Mesodermal cell (in vitro differentiated cells): Measurements from ENCODE around the gene PRDM2.

Experiments
- H3K27ac ChIP-seq: 2 replicates; pipeline ENCODE4 v1.7.0; 2013; ENCODE audit warnings: mild to moderate bottlenecking, low read depth, low read length, moderate library complexity; ENCODE audit not compliant: severe bottlenecking
- H3K36me3 ChIP-seq: 2 replicates; pipeline ENCODE4 v1.7.1; 2013; ENCODE audit warnings: mild to moderate bottlenecking, low read length, moderate library complexity; ENCODE audit not compliant: control insufficient read depth, insufficient read depth
- H3K4me1 ChIP-seq: one replicate; pipeline ENCODE4 v1.7.1; 2013; ENCODE audit warnings: mild to moderate bottlenecking, low read length; ENCODE audit not compliant: insufficient read depth, control insufficient read depth, poor library complexity, severe bottlenecking
- H3K4me3 ChIP-seq: 2 replicates; pipeline ENCODE4 v1.7.0; 2013; ENCODE audit warnings: low read length, control low read depth, mild to moderate bottlenecking; ENCODE audit not compliant: insufficient read depth, poor library complexity, severe bottlenecking; ENCODE audit errors: extremely low read depth
- H3K9me3 ChIP-seq: 2 replicates; pipeline ENCODE4 v1.7.1; 2013; ENCODE audit warnings: mild to moderate bottlenecking, low read length, moderate library complexity; ENCODE audit not compliant: control insufficient read depth
- WGBS, 2 experiments: methylation state at CpG; one replicate each; pipeline ENCODE4 v1.1.5; 2013; ENCODE audit warnings: missing lambda C conversion rate in 2 of 2; ENCODE audit not compliant: insufficient coverage in 2 of 2; 5-methylcytosine and 5-hydroxymethylcytosine counted together

The PRDM2 gene

GRCh38 chr1:13802782-13803545, 103.0 kb downstream of the PRDM2 start:
- no peak overlapping the region for H3K27ac ChIP-seq
- no peaks in the 10 kb centered on the region for H3K9me3 ChIP-seq
- H3K4me3 ChIP-seq: no peak overlapping the region
- no peaks in the 10 kb centered on the region for H3K36me3 ChIP-seq
- WGBS, 2 experiments: 86 to 91% methylated on average over 10 to 18 of the region's 19 CpGs
- H3K4me1 ChIP-seq: no peaks in the 10 kb centered on the region

DNA sequence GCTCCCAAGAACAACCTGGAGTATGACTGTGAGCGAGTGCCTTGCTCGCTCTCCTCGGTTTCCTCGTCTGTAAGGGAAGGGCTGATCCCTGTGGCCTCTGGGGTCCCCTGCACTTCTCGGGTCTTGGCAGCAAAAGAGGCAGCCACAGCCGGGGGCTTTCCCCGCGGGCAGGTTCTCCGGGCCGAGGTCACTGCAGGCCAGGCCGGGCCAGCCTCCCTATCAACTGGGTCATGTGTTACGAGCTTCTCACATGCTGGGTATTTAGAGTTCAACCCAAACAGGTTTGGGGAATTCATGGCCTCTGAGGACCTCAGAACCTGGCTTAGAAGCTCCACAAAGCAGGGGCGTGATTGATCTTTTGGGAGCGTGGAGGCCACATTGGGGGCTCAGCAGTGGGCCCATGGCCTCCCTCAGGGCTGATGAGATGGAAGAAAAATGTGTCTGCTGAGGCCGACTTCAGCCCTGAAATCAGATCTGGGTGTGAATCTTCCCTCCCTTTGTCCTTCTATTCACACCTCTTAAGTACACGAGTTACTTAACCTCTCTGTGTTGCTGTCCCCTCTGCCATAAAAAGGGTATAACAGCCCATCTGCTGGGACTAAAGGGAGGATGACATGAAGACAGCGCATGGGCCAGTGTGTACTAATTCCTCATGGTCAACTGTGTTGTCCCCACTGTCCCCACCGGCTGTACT, 103.7 kb downstream of the PRDM2 start:
- Histone ChIP-seq H3K4me1 (no peaks in the 10 kb centered on the region), H3K27ac (no peak overlapping the region), H3K9me3 (no peaks in the 10 kb centered on the region), H3K36me3 (no peaks in the 10 kb centered on the region), H3K4me3 (no peak overlapping the region)
- WGBS, 2 experiments: 93% methylated on average over 16 to 17 of the region's 18 CpGs

DNA sequence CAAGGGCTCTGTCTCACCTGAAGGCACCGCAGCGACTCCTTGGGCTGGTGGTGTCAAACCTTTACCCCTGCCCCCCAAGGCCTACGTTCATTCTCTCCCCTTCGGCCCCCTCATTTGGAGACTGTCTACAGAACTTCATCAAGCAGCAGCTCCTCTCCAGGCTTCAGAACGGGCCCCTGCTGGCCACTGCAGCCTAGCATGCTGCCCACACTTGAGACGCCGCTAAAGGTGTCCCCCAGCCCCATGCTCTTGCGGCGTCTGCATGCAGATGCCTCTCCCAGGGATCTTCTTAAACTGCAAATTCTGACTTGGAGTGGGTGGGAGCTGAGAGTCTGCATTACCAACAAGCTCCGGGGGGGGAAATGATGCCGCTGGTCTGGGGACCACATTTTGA, 104.2 kb downstream of the PRDM2 start:
- H3K27ac ChIP-seq: no peak overlapping the region
- no peaks in the 10 kb centered on the region for H3K36me3 ChIP-seq
- H3K9me3 ChIP-seq: no peaks in the 10 kb centered on the region
- WGBS, 2 experiments: 91 to 94% methylated on average over 11 of the region's 11 CpGs
- H3K4me1 ChIP-seq: no peaks in the 10 kb centered on the region
- no peak overlapping the region for H3K4me3 ChIP-seq

DNA sequence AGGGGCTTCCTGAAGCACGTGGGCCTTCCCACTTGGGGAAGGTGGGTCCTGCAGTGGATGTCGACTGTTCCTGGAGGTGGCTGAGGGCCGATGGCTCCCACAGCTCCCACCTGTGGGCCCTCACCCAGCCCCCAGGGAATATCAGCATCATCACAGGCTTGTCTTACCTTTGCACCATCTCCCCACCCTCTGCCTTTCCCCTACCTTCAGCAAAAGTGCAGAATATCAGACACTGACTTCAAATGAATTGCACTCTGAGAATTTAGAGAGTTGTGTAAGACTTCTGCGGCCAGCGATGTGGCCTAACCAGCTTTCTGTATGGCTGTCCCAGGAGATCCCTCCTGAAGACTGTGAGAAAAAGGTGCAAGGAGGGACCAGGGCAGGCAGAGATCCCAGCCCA, 105.4 kb downstream of the PRDM2 start:
- no peaks in the 10 kb centered on the region for H3K36me3 ChIP-seq
- H3K4me3 ChIP-seq: no peak overlapping the region
- no peak overlapping the region for H3K27ac ChIP-seq
- no peaks in the 10 kb centered on the region for H3K4me1 ChIP-seq
- 83 to 89% methylated on average over 2 to 3 of the region's 5 CpGs for WGBS, 2 experiments
- H3K9me3 ChIP-seq: no peaks in the 10 kb centered on the region

DNA sequence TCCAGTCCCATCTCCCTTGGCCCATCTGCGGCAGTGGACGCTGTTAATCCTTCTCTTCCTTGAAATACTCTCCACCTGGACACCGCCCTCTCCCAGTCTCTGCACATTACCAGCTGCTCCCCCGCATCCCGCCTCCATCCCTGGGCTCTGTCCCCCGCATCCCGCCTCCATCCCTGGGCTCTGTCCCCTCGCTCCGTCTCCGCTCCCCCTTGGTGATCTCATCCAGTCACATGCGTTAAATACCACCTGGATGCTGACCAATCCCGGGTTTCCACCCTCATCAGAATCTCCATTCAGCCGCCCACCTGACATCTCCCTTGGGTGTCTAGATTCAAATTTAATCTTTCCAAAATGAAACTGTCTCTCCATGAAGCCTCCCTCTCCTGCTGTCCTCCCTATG, 106.1 kb downstream of the PRDM2 start:
- Histone ChIP-seq H3K4me1 (no peaks in the 10 kb centered on the region), H3K4me3 (no peak overlapping the region), H3K27ac (no peak overlapping the region), H3K36me3 (no peaks in the 10 kb centered on the region), H3K9me3 (no peaks in the 10 kb centered on the region)
- WGBS, 2 experiments: 92 to 94% methylated on average over 10 to 13 of the region's 13 CpGs

DNA sequence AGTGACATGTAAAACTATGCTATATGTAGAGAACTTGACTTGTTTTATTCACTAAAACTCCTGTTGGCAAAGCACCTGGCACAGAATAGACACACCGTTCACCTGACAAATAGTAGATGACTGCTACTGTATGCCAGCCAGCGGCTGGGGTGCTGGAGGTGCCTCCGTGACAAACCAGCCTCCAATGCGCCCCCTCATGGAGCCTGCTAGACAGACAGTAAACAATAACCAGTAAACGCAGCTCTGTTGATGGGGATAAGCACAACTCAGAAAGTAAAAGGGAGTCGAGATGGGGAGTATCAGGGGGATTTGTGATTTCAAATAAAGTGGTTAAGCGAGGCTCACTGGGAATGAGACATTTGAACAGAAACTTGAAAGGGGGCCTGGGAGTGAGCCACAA, 107.2 kb downstream of the PRDM2 start:
- WGBS, 2 experiments: 65 to 67% methylated on average over 3 to 4 of the region's 7 CpGs
- H3K36me3 ChIP-seq: no peaks in the 10 kb centered on the region
- H3K27ac ChIP-seq: no peak overlapping the region
- no peaks in the 10 kb centered on the region for H3K4me1 ChIP-seq
- no peak overlapping the region for H3K4me3 ChIP-seq
- no peaks in the 10 kb centered on the region for H3K9me3 ChIP-seq

- Histone ChIP-seq H3K36me3 (no peaks in the 10 kb centered on the region), H3K27ac (no peak overlapping the region), H3K4me1 (no peaks in the 10 kb centered on the region), H3K4me3 (no peak overlapping the region), H3K9me3 (no peaks in the 10 kb centered on the region)
- WGBS, 2 experiments: 92 to 93% methylated on average over 6 to 7 of the region's 7 CpGs
Observed at GRCh38 chr1:13808729-13809131, 108.7 kb downstream of the PRDM2 start.

DNA sequence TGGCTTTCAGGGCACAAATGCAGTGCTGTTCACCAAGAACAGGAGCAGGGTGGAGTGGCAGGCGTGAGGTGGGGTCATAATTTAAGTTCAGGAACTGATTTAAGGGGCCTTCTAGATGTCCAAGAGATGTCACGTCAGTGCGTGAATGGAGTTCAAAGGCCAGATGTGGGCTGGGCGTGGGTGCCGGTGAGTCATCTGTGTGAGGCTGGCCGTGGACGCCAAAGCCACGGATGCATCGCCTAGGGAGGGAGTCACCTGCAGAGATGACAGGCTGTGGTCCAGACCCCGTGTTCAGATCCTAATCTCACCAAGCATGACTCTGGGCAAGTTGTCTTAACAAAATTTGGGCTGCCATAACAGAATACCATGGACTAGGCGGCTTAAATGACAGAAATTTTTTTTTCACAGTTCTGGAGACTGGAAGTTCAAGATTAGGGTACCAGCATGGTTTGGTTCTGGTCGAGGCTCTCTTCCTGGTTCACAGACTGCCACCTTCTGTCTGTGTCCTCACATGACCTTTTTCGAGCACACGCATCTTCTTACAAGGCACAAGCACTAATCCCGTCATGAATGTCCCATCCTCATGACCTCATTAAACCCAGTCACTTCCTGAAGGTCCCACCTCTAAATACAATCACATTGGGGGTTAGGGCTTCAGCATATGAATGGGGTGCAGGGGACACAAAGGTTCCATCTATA, 109.6 kb downstream of the PRDM2 start:
- Histone ChIP-seq H3K36me3 (no peaks in the 10 kb centered on the region), H3K4me1 (no peaks in the 10 kb centered on the region), H3K4me3 (no peak overlapping the region), H3K9me3 (no peaks in the 10 kb centered on the region), H3K27ac (no peak overlapping the region)
- WGBS, 2 experiments: 90 to 94% methylated on average over 15 of the region's 15 CpGs

DNA sequence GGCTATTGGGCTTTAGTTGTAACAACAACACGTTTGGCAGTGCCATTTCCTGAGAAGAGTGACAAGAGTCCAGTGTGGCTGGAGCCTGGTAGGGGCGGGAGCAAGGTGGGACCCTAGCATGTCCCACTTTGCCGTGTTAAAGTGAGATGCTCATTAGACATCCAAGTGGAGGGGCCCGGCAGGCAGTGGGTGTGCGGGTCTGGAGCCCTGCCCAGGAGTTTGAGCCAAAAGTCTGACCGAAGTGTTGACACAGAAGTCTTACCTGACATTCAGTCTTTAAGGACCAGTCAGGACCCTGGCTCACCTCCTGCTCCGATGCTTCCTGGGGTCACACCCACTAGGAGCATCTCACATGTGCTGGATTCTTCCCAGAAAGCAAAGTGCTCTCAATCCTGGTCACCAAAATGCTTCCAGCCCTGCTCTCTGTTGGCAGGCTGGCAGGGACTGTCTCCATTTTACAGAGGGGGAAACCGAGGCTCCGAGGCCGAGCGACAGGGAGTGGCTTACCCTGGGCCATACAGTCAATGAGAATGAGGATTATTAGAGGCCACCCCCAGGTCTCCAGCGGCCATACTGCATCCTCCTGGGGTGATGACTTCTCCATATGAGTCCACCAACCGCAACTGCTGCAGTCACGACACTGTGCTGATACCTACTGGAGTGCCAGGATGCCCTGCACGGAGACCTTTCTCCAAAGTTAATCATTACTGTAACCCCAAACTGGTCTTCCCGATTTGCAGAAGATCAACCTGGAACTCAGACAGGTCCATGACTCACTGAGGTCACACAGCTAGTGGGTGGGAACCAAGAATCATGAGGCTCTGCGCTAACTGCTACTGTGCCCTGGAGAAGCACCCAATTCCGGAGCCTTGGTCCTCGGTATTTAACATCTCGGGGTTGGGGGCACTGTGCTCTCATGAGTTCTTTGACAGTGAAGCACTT, 112.7 kb downstream of the PRDM2 start:
- Histone ChIP-seq H3K27ac (no peak overlapping the region), H3K4me3 (no peak overlapping the region), H3K4me1 (no peaks in the 10 kb centered on the region), H3K9me3 (no peaks in the 10 kb centered on the region), H3K36me3 (no peaks in the 10 kb centered on the region)
- WGBS, 2 experiments: 90 to 91% methylated on average over 20 of the region's 20 CpGs

GRCh38 chr1:13813398-13814012, 113.5 kb downstream of the PRDM2 start:
- Histone ChIP-seq H3K9me3 (no peaks in the 10 kb centered on the region), H3K27ac (no peak overlapping the region), H3K36me3 (no peaks in the 10 kb centered on the region), H3K4me3 (no peak overlapping the region), H3K4me1 (no peaks in the 10 kb centered on the region)
- 39 to 56% methylated on average over 13 to 14 of the region's 17 CpGs for WGBS, 2 experiments
